EH (cell line): ENCODE data around the gene MORN1.

ENCODE experiments used
- DNase-seq: peaks from one replicate; pipeline ENCODE4 v3.0.0-alpha.2; 2015; ENCODE audit warnings: low read depth

The MORN1 gene

GRCh38 chr1:2290171-2290578, 101.2 kb downstream of the MORN1 start:
- peak; percentile 39 for DNase-seq

GRCh38 chr1:2289607-2290006, 101.7 kb downstream of the MORN1 start:
- no peak for DNase-seq

- no peak for DNase-seq
These were observed 102.4 kb downstream of the MORN1 start for GRCh38 chr1:2288816-2289536.

GRCh38 chr1:2288311-2288710, 103.0 kb downstream of the MORN1 start:
- DNase-seq: no peak

GRCh38 chr1:2287649-2288048, 103.7 kb downstream of the MORN1 start:
- no peak for DNase-seq

- DNase-seq: no peak
These were observed 104.4 kb downstream of the MORN1 start for GRCh38 chr1:2286923-2287322.

- DNase-seq: no peak
These were observed 106.4 kb downstream of the MORN1 start for GRCh38 chr1:2284932-2285331.

- no peak for DNase-seq
These were observed 107.1 kb downstream of the MORN1 start for GRCh38 chr1:2283991-2284895.

- no peak for DNase-seq
These were observed 107.9 kb downstream of the MORN1 start for GRCh38 chr1:2283371-2283990.

GRCh38 chr1:2282556-2283270, 108.6 kb downstream of the MORN1 start:
- no peak for DNase-seq

GRCh38 chr1:2279817-2280216, 111.5 kb downstream of the MORN1 start:
- DNase-seq: no peak

GRCh38 chr1:2279210-2279639, 112.1 kb downstream of the MORN1 start:
- DNase-seq: peak; percentile 95

- DNase-seq: no peak
These were observed 112.7 kb downstream of the MORN1 start for GRCh38 chr1:2278591-2279209.

GRCh38 chr1:2277741-2278488, 113.4 kb downstream of the MORN1 start:
- DNase-seq: peak; percentile 30

- peak; percentile 60 for DNase-seq
These were observed 114.4 kb downstream of the MORN1 start for GRCh38 chr1:2276803-2277580.

GRCh38 chr1:2275796-2276536, 115.4 kb downstream of the MORN1 start:
- peak; percentile 40 for DNase-seq

- no peak for DNase-seq
These were observed 116.4 kb downstream of the MORN1 start for GRCh38 chr1:2274929-2275475.

- DNase-seq: no peak
These were observed 117.0 kb downstream of the MORN1 start for GRCh38 chr1:2274231-2274928.
